Type B pancreatic cell (in vitro differentiated cells): ENCODE results near the gene VPS26B. TPM values are rescaled to one million over a fixed set of nuclear protein-coding genes. Genes with fewer than 3 reads are reported as not detected.
"Not testable (repeated sequence)": the region's sequence is repeated elsewhere in the genome, so short reads cannot be mapped to it uniquely, and the experiment has no call there.

ENCODE experiments used
- DNase-seq: peaks from one replicate; pipeline ENCODE4 v3.0.0; 2021; ENCODE audit warnings: mixed read lengths; ENCODE audit not compliant: unreplicated experiment; ENCODE audit errors: extremely low spot score
- H3K27ac Mint-ChIP-seq: 2 replicates; pipeline ENCODE4 v1.8.0; 2021; ENCODE audit warnings: mild to moderate bottlenecking, mixed read lengths
- H3K27me3 Mint-ChIP-seq: 2 replicates; pipeline ENCODE4 v1.8.0; 2021; ENCODE audit warnings: mixed read lengths
- H3K36me3 Mint-ChIP-seq: 2 replicates; pipeline ENCODE4 v1.8.0; 2021; ENCODE audit warnings: mixed read lengths
- H3K4me1 Mint-ChIP-seq: one replicate; pipeline ENCODE4 v1.8.0; 2021; ENCODE audit warnings: mixed read lengths; ENCODE audit not compliant: unreplicated experiment
- H3K4me3 Mint-ChIP-seq: 2 replicates; pipeline ENCODE4 v1.8.0; 2021; ENCODE audit warnings: mild to moderate bottlenecking, mixed read lengths
- H3K9me3 Mint-ChIP-seq: 2 replicates; pipeline ENCODE4 v1.8.0; 2021; ENCODE audit warnings: mixed read lengths
- total RNA-seq: library from RNA; stranded (reverse); gene quantifications from 2 replicates; pipeline ENCODE4 v1.2.1, GENCODE V29; 2021; ENCODE audit warnings: low replicate concordance
- TF ChIP-seq, protein P1 (sequence below): fragments of 200-600 bp; sonication (generic); conservative IDR thresholded peaks from 2 replicates; pipeline ENCODE4 v1.5.0; 2021; ENCODE audit warnings: antibody characterized with exemption, mild to moderate bottlenecking

The VPS26B gene
- total RNA-seq, 1 donor from 2014 or later, result 43.6 TPM

- H3K27ac Mint-ChIP-seq, result no peak overlapping the region
- H3K4me3 Mint-ChIP-seq, result no peak overlapping the region
- TF ChIP-seq, protein P1, sequence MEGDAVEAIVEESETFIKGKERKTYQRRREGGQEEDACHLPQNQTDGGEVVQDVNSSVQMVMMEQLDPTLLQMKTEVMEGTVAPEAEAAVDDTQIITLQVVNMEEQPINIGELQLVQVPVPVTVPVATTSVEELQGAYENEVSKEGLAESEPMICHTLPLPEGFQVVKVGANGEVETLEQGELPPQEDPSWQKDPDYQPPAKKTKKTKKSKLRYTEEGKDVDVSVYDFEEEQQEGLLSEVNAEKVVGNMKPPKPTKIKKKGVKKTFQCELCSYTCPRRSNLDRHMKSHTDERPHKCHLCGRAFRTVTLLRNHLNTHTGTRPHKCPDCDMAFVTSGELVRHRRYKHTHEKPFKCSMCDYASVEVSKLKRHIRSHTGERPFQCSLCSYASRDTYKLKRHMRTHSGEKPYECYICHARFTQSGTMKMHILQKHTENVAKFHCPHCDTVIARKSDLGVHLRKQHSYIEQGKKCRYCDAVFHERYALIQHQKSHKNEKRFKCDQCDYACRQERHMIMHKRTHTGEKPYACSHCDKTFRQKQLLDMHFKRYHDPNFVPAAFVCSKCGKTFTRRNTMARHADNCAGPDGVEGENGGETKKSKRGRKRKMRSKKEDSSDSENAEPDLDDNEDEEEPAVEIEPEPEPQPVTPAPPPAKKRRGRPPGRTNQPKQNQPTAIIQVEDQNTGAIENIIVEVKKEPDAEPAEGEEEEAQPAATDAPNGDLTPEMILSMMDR, result no peak
- H3K27me3 Mint-ChIP-seq, result peaks cover 53% of the 10 kb centered on the region
- no peaks in the 10 kb centered on the region for H3K4me1 Mint-ChIP-seq
- no peaks in the 10 kb centered on the region for H3K9me3 Mint-ChIP-seq
- no peaks in the 10 kb centered on the region for H3K36me3 Mint-ChIP-seq
- no peak for DNase-seq
Observed at GRCh38 chr11:134282121-134283045, 57.9 kb downstream of the VPS26B start.

DNA sequence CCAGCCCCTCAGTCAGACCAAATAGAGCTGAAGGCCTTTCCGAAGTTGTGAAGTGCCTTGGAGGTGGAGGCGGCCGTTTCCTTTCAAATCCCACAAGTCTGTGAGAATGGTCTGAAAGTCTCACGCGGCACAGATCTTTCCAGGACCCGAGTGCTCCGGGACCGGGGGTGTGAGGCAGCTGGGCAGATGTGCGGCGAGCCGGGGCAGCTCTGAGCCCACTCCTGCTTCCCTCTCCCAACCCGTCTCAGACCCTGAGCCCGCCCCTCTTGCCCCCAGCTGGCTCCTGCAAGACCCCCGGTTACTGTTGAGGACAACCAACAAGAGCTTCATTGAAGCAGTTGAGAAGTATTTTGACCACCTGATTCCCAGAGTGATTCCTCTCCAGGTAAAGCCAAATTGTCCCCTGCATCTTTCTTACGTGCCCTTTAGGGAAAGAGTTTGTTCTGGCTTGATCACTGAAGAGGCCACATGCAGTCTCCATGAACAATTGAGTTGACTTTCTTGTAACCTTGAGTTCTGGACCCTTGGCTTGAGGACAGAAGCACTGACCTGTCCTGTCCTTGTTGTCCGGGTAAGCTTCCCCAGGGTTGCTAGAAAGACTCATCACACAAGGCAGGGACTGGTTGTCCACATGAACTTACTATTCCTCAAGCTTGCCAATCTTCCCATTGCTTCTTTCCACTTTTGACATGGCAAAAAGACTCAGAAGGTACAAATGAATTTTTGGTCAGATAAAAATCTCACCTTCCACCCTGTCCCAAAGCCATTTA is 59.2 kb downstream of the VPS26B start:
- Mint-ChIP-seq H3K4me1 (peaks cover 4% of the 10 kb centered on the region), H3K27ac (no peak overlapping the region), H3K9me3 (no peaks in the 10 kb centered on the region), H3K27me3 (peaks cover 45% of the 10 kb centered on the region), H3K36me3 (no peaks in the 10 kb centered on the region), H3K4me3 (no peak overlapping the region)
- no peak for DNase-seq
- TF ChIP-seq, protein P1, result no peak

DNA sequence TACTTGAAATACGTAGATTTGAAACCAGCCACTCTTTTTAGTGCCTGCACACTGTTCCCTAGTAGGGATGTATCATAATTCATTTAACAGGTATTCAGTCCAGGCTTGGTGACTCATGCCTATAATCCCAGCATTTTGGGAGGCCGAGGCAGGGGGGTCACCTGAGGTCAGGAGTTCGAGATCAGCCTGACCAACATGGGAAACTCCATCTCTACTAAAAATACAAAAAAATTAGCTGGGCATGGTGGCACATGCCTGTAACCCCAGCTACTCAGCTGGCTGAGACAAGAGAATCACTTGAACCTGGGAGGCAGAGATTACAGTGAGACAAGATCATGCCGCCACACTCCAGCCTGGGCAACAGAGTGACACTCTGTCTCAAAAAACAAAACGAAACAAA is 59.9 kb downstream of the VPS26B start:
- H3K27me3 Mint-ChIP-seq, result peaks cover 42% of the 10 kb centered on the region
- not testable (repeated sequence) for H3K9me3 Mint-ChIP-seq, H3K4me3 Mint-ChIP-seq, H3K27ac Mint-ChIP-seq, H3K4me1 Mint-ChIP-seq, H3K36me3 Mint-ChIP-seq, DNase-seq

- no peaks in the 10 kb centered on the region for H3K9me3 Mint-ChIP-seq
- TF ChIP-seq, protein P1, result no peak
- DNase-seq, result no peak
- peaks cover 21% of the 10 kb centered on the region for H3K27me3 Mint-ChIP-seq
- H3K36me3 Mint-ChIP-seq, result no peaks in the 10 kb centered on the region
- H3K27ac Mint-ChIP-seq, result no peak overlapping the region
- no peak overlapping the region for H3K4me3 Mint-ChIP-seq
- peaks cover 15% of the 10 kb centered on the region for H3K4me1 Mint-ChIP-seq
Observed at GRCh38 chr11:134287561-134287960, 63.1 kb downstream of the VPS26B start.

GRCh38 chr11:134288486-134288885 is 64.0 kb downstream of the VPS26B start:
- no peak overlapping the region for H3K27ac Mint-ChIP-seq
- H3K36me3 Mint-ChIP-seq, result no peaks in the 10 kb centered on the region
- H3K4me3 Mint-ChIP-seq, result no peak overlapping the region
- peaks cover 18% of the 10 kb centered on the region for H3K27me3 Mint-ChIP-seq
- H3K9me3 Mint-ChIP-seq, result no peaks in the 10 kb centered on the region
- DNase-seq, result no peak
- peaks cover 15% of the 10 kb centered on the region for H3K4me1 Mint-ChIP-seq
- TF ChIP-seq, protein P1, result no peak

DNA sequence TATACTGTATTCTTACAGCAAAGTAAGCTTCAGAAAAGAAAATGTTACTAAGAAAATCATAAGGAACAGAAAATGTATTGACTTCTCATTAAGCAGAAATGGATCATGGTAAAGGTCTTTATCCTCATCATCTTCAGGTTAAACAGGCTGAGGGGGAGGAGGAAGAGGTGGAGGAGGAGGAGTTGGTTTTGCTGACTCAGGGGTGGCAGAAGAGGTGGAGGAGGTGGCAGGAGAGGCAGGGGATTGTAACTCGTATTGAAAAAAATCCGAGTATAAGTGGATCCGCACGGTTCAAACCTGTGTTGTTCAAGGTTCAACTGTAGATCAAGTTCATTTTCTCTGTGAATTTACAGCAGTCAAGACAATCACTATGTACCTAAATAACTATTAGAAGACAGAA is 64.7 kb downstream of the VPS26B start:
- Mint-ChIP-seq H3K4me3 (no peak overlapping the region), H3K27me3 (peaks cover 12% of the 10 kb centered on the region), H3K9me3 (no peaks in the 10 kb centered on the region), H3K36me3 (no peaks in the 10 kb centered on the region), H3K4me1 (peaks cover 15% of the 10 kb centered on the region), H3K27ac (no peak overlapping the region)
- TF ChIP-seq, protein P1, result no peak
- no peak for DNase-seq
